Esophagus muscularis mucosa (tissue), 3 donors: Measurements from ENCODE around the gene SSRP1.

Experiments
- POLR2A ChIP-seq: fragments of 450-650 bp; IDR thresholded peaks from one replicate; pipeline ENCODE4 v1.6.1; 2017; ENCODE audit warnings: antibody characterized with exemption, moderate library complexity, mild to moderate bottlenecking, low read depth
- POLR2AphosphoS5 ChIP-seq, 2 donors: sonication (generic); formaldehyde crosslinking; IDR thresholded peaks; one replicate each; pipeline ENCODE4 v1.6.1; 2017; ENCODE audit warnings: antibody characterized with exemption in 2 of 2
- TF ChIP-seq, protein P1 (sequence below), 3 experiments: fragments of 200-600 bp in 2 of 3; fragments of 450-650 bp in 1 of 3; sonication (generic) in 2 of 3; IDR thresholded peaks; one replicate each; pipeline ENCODE4 v1.5.1; 2017 to 2019; ENCODE audit warnings: antibody characterized with exemption in 3 of 3, mild to moderate bottlenecking in 2 of 3, moderate library complexity in 1 of 3

DNA sequence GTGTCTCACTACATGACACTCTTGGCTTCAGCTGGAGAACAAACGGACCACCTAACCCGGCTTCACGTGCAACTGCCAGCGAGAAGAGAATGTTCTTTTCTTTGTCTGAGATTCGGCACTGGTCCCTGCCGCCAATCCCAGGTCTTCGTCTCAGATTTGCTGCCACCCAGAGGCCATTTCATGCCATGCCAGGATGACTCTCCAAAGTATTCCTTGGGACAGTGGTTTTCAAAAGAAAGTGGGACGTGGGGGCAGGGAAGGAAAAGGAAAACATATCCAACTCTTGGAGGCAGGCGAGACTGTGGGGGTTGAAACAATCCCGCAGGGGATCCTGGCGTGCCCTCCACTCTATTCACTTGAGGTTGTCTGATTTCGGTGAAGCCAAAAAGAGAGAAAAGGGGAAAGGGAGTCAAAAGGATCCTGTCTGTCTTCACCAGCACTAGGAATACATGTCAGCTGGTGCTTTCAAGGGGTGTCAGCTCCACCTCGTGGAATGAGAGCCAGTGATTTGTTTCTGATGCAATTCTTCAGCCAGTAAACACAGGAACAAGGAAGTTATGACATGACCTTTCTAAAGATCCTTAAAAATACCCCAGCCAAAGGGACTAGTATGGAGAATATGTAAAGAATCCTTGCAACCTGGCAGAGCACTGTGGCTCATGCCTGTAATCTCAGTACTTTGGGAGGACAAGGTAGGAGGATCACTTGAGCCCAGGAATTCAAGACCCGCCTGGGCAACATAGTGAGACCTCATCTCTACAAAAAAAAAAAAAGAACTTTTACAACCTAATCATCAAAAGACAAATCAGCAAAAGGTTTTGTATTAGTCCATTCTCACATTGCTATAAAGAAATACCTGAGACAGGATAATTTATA, 57.6 kb downstream of the SSRP1 start:
- TF ChIP-seq, protein P1, sequence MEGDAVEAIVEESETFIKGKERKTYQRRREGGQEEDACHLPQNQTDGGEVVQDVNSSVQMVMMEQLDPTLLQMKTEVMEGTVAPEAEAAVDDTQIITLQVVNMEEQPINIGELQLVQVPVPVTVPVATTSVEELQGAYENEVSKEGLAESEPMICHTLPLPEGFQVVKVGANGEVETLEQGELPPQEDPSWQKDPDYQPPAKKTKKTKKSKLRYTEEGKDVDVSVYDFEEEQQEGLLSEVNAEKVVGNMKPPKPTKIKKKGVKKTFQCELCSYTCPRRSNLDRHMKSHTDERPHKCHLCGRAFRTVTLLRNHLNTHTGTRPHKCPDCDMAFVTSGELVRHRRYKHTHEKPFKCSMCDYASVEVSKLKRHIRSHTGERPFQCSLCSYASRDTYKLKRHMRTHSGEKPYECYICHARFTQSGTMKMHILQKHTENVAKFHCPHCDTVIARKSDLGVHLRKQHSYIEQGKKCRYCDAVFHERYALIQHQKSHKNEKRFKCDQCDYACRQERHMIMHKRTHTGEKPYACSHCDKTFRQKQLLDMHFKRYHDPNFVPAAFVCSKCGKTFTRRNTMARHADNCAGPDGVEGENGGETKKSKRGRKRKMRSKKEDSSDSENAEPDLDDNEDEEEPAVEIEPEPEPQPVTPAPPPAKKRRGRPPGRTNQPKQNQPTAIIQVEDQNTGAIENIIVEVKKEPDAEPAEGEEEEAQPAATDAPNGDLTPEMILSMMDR (IDR thresholded peaks at IDR 0.05): peak; percentile 78 to 87 (median 80)
- peak; percentile 62 to 64 for TF ChIP-seq POLR2AphosphoS5 (IDR thresholded peaks at IDR 0.05)
- no peak for TF ChIP-seq POLR2A
